ENCODE results near the gene TMEM106C.

Gene TMEM106C

DNA sequence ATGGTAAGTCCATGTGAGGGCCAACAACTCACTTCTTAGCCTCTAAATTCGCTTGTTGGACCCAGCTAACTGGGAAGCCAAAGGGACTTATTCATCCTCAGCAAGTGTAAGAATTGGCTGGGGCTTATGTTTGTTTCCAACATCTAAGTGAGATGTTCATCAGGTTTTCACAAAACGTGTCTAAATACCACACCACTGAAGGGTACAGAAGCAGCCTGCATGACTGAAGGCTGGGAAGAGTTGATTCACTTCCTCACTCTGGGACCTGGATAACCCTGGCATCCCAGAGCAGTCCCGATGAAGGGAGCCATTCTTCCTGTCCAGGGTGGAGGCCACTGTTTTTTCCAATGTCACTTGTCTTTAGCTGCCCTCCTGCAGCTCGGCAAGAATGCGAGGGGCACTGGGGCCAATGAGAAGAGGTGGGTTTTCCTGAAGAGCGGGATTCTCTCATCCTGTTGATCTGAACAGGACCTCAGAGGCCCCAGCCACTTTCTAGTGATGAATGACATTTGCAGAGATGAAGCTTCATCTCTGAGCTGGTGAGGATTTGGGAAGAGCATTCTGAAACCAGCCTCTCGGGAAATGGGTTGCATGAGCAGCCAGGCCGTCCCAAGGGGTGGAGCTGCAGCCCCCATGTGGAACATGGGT lies 53.1 kb downstream of the TMEM106C start:
- DNase-seq (ENCODE audit: low read depth in 2 of 2), result no peak

- no peak for DNase-seq (ENCODE audit: low read depth in 2 of 2)
Measured at GRCh38 chr12:48017496-48017895, 54.1 kb downstream of the TMEM106C start.

GRCh38 chr12:48017921-48018617 lies 54.7 kb downstream of the TMEM106C start:
- no peak for DNase-seq (ENCODE audit: low read depth in 2 of 2)
